ENCODE measurements around the gene NLRP9. TPM values are rescaled to one million over a fixed set of nuclear protein-coding genes. Genes with fewer than 3 reads are reported as not detected.

Gene NLRP9
- polyA plus RNA-seq, 2 of the 4 experiments (the other 2 are of a cell fraction): not detected

DNA sequence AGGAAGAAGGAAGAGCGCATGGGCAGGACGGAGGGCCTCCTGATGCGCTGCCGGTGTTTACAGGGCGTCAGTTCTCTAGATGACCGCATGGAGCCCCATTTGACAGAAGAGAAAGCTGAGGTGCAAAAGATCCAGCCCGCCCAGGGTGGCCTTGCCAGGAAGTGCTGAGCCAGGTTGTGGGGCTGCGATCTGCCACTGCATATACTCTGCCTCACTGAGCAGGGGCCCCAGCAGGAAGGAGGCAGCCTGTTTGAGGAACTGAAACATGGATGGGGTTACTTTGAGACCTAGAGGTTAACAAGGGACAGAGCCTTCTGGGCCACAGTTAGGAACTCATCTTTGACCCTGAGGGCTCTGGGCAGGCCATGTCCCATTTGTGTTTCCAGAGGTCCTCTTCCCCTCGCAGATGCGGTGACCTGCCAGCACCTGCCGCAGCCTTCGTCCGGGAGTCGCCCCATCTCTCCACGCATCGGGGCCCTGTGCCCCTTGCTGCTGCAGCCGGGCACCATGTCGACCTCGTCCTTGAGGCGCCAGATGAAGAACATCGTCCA, 60.0 kb downstream of the NLRP9 start:
- H3K4me2 ChIP-seq: no peak overlapping the region
- H3K27ac ChIP-seq: no peak overlapping the region
- no peaks in the 10 kb centered on the region for H3K9me3 ChIP-seq
- ChIA-PET CTCF (no interaction called here), POLR2A (no interaction called here)
- TF ChIP-seq, protein P1, sequence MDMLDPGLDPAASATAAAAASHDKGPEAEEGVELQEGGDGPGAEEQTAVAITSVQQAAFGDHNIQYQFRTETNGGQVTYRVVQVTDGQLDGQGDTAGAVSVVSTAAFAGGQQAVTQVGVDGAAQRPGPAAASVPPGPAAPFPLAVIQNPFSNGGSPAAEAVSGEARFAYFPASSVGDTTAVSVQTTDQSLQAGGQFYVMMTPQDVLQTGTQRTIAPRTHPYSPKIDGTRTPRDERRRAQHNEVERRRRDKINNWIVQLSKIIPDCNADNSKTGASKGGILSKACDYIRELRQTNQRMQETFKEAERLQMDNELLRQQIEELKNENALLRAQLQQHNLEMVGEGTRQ (IDR thresholded peaks at IDR 0.05): no peak
- TF ChIP-seq RAD21 (conservative IDR thresholded peaks at IDR 0.05 in 1 of 2, IDR thresholded peaks at IDR 0.05 in 1 of 2) (no peak), CHD2 (IDR thresholded peaks at IDR 0.05; ENCODE audit: low read length, partially characterized antibody) (no peak), HMGXB4 (CRISPR knock-in tag; IDR thresholded peaks at IDR 0.05; ENCODE audit: borderline replicate concordance) (no peak), ZNF302 (CRISPR knock-in tag; IDR thresholded peaks at IDR 0.05) (no peak), EHMT2 (IDR thresholded peaks at IDR 0.05; ENCODE audit: low read depth) (no peak), EHF (CRISPR knock-in tag; IDR thresholded peaks at IDR 0.05) (no peak)
- TF ChIP-seq, protein P2, sequence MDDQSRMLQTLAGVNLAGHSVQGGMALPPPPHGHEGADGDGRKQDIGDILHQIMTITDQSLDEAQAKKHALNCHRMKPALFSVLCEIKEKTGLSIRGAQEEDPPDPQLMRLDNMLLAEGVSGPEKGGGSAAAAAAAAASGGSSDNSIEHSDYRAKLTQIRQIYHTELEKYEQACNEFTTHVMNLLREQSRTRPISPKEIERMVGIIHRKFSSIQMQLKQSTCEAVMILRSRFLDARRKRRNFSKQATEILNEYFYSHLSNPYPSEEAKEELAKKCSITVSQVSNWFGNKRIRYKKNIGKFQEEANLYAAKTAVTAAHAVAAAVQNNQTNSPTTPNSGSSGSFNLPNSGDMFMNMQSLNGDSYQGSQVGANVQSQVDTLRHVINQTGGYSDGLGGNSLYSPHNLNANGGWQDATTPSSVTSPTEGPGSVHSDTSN (IDR thresholded peaks at IDR 0.05): no peak
- TF ChIP-seq, protein P3, sequence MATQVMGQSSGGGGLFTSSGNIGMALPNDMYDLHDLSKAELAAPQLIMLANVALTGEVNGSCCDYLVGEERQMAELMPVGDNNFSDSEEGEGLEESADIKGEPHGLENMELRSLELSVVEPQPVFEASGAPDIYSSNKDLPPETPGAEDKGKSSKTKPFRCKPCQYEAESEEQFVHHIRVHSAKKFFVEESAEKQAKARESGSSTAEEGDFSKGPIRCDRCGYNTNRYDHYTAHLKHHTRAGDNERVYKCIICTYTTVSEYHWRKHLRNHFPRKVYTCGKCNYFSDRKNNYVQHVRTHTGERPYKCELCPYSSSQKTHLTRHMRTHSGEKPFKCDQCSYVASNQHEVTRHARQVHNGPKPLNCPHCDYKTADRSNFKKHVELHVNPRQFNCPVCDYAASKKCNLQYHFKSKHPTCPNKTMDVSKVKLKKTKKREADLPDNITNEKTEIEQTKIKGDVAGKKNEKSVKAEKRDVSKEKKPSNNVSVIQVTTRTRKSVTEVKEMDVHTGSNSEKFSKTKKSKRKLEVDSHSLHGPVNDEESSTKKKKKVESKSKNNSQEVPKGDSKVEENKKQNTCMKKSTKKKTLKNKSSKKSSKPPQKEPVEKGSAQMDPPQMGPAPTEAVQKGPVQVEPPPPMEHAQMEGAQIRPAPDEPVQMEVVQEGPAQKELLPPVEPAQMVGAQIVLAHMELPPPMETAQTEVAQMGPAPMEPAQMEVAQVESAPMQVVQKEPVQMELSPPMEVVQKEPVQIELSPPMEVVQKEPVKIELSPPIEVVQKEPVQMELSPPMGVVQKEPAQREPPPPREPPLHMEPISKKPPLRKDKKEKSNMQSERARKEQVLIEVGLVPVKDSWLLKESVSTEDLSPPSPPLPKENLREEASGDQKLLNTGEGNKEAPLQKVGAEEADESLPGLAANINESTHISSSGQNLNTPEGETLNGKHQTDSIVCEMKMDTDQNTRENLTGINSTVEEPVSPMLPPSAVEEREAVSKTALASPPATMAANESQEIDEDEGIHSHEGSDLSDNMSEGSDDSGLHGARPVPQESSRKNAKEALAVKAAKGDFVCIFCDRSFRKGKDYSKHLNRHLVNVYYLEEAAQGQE (IDR thresholded peaks at IDR 0.05): no peak
- DNase-seq (ENCODE audit: low read depth in 1 of 2, low spot score in 1 of 2) (no peak), FAIRE-seq (no peak), ATAC-seq (no peak)
- H3K4me1 ChIP-seq: peaks cover 29% of the 10 kb centered on the region
- no peak overlapping the region for H3K4me3 ChIP-seq
- 95% methylated on average over 21 of the region's 21 CpGs for WGBS (ENCODE audit: missing lambda C conversion rate)

DNA sequence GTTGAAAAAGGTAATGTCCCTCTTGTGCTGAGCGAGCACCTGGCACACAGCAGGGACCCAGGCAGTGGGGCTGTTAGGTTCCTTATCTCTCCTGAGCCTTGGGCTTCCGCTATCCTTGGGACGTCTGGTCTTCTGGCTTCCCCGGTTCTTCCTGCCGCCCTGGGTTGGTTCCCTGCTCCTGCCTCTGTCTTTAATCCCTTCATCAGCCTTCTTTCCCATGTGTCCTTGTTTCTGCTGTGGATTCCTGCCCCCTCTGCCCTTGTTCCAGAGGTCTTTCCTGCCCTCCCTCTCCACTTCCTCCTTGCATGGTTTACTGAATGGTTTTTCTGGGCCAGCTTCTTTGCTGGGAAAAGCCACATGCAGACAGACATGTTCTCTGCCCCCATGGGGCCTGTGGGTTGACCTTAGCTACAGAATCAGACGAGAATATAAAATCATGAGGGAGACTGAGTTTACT, 60.6 kb downstream of the NLRP9 start:
- FAIRE-seq: no peak

More for the DNA sequence above, 60.6 kb downstream of the NLRP9 start:
- CTCF ChIA-PET: no interaction called here
- peaks cover 35% of the 10 kb centered on the region for H3K4me1 ChIP-seq
- H3K4me3 ChIP-seq: no peak overlapping the region
- H3K9me3 ChIP-seq: no peaks in the 10 kb centered on the region
- ATAC-seq (no peak), DNase-seq (ENCODE audit: low read depth in 1 of 2, low spot score in 1 of 2) (no peak)
- TF ChIP-seq MYC (IDR thresholded peaks at IDR 0.05; ENCODE audit: borderline replicate concordance, low read length): no peak
- TF ChIP-seq JUN (IDR thresholded peaks at IDR 0.05): no peak
- no peak for TF ChIP-seq HOXB13 (CRISPR knock-in tag; IDR thresholded peaks at IDR 0.05; ENCODE audit: low read depth)
- TF ChIP-seq, protein P4, sequence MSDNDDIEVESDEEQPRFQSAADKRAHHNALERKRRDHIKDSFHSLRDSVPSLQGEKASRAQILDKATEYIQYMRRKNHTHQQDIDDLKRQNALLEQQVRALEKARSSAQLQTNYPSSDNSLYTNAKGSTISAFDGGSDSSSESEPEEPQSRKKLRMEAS (IDR thresholded peaks at IDR 0.05): no peak
- TF ChIP-seq RNF2 (IDR thresholded peaks at IDR 0.05; ENCODE audit: borderline replicate concordance, low read depth): no peak
- TF ChIP-seq HEYL (CRISPR knock-in tag; IDR thresholded peaks at IDR 0.05): no peak
- no peak for TF ChIP-seq ZNF302 (CRISPR knock-in tag; IDR thresholded peaks at IDR 0.05)
- no peak for TF ChIP-seq PHF8 (IDR thresholded peaks at IDR 0.05; ENCODE audit: borderline replicate concordance, low read depth)
- no peak for TF ChIP-seq CBX8 (IDR thresholded peaks at IDR 0.05)
- WGBS (ENCODE audit: missing lambda C conversion rate): 92% methylated on average over 6 of the region's 6 CpGs
- H3K4me2 ChIP-seq: no peak overlapping the region; the same call in 2 of the 3 replicates
- POLR2A ChIA-PET: no interaction called here
- H3K27ac ChIP-seq: no peak overlapping the region

Data from A549 (cell line).